ENCODE data around the gene TAL1.

DNA sequence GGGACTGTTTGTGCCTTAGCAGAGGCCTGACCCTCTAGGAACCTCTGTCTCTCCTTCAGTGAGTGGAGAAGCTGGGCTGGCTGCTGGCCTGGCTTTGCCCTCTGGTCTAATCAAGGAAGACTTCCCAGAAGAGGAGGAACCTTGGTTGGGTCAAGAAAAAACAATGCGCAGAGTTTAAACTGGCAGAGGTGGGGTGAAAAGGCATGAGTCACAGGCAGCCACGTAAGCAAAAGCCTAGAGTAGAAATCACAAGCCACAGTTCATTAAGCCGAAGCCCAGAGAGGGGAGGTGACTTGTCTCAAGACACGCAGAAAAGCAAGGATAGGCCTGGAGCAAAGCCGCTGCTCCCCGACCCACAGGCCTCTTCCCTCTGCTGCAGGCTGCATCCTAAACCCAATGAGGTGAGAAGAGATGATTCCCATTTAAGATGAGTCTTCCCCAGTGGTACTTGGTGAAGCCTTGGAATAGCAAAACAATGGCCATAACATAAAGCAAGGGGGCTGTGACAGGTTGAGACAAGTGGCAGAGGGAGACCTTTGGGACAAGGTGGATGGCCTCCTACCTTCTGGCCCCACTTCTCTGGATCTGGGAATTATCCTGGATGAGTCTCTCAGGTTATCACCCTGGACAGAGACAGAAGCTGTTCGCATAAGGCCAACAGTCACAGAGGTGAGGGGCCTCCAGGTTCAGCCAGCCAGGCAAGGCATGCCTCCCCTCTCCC is 49.9 kb downstream of the TAL1 start:
- TF ChIP-seq, protein P1, sequence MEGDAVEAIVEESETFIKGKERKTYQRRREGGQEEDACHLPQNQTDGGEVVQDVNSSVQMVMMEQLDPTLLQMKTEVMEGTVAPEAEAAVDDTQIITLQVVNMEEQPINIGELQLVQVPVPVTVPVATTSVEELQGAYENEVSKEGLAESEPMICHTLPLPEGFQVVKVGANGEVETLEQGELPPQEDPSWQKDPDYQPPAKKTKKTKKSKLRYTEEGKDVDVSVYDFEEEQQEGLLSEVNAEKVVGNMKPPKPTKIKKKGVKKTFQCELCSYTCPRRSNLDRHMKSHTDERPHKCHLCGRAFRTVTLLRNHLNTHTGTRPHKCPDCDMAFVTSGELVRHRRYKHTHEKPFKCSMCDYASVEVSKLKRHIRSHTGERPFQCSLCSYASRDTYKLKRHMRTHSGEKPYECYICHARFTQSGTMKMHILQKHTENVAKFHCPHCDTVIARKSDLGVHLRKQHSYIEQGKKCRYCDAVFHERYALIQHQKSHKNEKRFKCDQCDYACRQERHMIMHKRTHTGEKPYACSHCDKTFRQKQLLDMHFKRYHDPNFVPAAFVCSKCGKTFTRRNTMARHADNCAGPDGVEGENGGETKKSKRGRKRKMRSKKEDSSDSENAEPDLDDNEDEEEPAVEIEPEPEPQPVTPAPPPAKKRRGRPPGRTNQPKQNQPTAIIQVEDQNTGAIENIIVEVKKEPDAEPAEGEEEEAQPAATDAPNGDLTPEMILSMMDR (IDR thresholded peaks at IDR 0.05): no peak
- no peak for TF ChIP-seq POLR2A (IDR thresholded peaks at IDR 0.05)
